ENCODE data around the gene FAM234B.

FAM234B gene

DNA sequence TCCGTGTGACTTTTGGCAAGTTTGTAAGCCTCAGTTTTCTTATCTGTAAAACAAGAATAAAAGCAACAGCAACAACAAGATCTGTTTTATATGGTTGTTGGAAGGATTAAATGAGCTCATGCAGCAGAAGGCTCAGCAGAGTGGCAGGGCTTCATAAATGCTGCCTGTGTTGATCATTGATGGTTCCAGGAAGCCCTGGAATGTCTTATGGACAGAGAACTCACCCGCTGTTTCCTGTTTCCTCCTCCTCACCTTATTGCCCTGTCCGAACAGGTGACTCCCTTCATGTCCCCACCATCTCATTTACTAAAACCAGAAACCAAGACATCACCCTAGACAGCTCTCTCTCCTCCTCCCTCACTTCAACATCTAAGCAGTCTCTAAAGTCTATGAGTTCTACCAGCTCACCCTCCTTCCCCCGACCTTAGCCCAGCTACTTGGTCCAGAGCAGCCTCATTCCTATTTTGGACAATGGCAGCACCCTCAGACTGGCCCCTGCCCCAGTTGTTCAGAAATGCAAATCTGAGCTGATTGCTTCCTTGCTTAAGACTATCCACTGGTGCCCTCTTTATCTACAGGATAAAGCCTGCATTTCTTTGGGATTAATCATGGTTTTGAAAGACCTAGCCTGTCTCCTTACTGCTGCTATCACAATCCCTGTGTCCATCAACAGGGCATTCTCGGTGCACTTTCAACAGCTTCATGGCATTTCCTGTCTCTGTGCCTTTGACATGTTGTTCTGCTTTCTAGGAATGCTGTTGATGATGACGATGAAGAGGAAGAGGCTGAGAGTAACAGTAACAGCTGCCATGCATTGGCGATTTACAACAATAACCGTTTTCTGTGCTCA is 80.7 kb downstream of the FAM234B start:
- FAIRE-seq, result no peak

DNA sequence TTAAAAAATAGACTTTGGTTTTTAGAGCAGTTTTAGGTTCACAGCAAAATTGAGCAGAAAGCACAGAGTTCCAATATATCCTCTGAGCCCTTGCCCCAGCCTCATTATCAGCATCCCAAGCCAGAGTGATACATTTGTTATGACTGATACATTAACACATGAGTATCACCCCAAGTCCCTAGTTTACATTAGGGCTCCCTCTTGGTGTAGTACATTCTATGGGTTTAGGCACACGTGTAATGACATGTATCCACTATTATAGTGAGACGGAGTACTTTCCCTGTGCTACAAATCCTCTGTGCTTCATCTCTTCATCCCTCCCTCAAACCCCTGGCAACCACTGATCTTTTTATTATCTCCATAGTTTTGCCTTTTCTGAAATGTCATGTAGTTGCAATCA is 81.8 kb downstream of the FAM234B start:
- FAIRE-seq, result no peak

DNA sequence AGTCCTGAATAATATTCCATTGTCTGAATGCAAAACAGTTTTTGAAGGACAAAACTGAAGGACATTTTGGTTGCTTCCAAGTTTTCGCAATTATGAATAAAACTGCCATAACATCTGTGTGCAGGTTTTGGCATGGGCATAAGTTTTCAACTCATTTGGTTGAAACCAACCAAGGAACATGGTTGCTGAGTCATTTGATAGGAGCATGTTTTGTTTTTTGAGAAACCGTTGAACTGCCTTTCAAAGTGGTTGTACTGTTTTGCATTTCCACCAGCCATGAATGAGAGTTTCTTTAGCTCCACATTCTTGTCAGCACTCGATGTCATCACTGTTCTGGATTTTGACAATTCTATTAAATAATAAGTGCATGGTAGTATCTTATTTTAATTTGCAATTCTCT is 82.3 kb downstream of the FAM234B start:
- no peak for FAIRE-seq

DNA sequence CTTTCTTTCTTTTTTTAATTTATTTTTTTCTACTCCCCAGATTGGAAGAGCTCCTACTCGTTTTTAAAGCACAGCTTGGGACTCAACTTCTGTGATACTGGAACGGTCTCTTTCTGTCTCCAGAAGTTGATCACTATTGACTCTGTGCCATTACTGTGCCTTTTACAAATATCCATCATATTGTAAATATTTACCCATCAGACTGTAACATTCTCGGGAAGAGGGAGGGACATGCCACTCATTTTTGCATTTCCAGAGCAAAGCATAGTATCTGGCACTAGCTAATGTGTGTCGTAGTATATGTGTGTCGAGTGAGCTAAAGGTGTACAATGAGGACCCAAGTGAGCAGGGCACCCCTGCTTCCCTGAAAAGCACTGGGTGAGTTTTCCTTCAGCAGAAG is 83.3 kb downstream of the FAM234B start:
- no peak for FAIRE-seq

DNA sequence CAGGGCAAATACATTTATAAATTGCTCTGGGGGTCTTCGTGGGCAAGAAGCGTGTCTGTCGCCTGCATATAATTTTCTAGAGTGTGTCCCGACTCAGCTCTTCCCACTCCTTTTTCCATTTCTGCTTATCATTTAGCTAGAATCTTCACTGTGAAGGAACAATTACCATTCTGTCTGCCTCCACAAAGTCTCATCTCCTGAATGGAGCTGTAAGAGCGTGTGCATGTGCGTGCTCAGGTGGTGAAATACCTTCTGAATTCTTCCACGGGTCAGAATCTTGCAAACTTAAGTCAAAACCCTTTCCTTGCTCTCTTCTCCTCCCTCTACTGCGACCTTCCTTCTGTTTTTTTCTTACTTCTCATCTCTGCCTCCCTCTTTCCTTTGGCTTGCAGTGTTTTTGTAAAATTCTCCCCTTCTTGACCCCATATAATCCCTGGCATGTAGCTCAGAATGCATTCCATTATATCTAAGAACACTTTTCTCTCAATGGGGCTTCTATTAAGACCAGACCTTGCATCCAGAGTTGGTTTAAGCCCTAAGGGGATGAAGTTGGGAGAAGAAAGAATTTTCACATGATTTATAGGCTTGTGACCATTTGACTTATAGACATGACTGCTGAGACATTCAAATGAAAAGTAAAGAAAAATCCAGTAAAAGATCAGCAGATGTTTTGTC is 84.2 kb downstream of the FAM234B start:
- FAIRE-seq, result no peak

DNA sequence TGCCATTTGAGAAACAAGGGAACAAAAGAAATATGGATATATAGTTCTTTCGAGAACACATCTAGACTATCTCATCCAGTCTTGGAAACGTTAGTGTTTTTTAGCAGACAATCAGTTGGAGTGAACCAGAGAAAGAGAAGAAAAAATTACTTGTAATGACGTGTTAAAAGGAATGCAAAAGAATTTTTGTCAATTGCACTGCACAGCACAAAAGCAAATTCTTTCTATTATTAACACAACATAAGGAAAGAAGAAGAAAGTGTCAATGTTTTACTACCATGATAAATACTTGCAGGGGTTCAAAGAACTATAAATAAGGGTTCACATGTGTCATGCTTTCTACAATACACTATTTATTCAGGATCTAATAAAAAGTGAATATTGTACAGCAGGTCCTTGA is 86.8 kb downstream of the FAM234B start:
- no peak for FAIRE-seq

Measured in islet of Langerhans (tissue), 1 donor.